ENCODE measurements around the gene KANSL1.

DNA sequence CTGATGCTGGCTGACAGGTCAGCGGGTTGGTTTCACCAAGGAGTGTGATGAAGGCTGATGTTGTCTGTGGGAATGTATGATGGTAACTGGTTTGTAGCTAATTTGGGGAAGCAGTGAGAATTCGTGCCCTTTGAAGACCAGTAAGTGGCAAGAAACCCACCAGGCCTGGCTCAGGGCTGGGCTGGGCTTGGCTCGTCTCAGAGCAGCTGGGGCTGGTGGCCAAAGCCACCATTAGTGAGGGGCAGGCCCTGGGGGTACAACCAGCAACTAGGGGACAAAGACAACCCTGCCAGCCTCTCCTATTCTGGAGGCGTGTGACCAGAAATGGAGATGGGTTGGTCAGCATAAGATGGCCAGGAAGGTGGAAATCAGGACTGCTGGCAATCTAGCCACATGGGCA lies 207.2 kb downstream of the KANSL1 start:
- TF ChIP-seq, protein P1, sequence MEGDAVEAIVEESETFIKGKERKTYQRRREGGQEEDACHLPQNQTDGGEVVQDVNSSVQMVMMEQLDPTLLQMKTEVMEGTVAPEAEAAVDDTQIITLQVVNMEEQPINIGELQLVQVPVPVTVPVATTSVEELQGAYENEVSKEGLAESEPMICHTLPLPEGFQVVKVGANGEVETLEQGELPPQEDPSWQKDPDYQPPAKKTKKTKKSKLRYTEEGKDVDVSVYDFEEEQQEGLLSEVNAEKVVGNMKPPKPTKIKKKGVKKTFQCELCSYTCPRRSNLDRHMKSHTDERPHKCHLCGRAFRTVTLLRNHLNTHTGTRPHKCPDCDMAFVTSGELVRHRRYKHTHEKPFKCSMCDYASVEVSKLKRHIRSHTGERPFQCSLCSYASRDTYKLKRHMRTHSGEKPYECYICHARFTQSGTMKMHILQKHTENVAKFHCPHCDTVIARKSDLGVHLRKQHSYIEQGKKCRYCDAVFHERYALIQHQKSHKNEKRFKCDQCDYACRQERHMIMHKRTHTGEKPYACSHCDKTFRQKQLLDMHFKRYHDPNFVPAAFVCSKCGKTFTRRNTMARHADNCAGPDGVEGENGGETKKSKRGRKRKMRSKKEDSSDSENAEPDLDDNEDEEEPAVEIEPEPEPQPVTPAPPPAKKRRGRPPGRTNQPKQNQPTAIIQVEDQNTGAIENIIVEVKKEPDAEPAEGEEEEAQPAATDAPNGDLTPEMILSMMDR (conservative IDR thresholded peaks at IDR 0.05; ENCODE audit: low read depth in 2 of 2) = no peak
- no peak for TF ChIP-seq POLR2AphosphoS5 (IDR thresholded peaks at IDR 0.05; ENCODE audit: low read depth)
- no peak for TF ChIP-seq EZH2 (IDR thresholded peaks at IDR 0.05; ENCODE audit: low read depth, unreplicated experiment)
- TF ChIP-seq EZH2phosphoT487 (IDR thresholded peaks at IDR 0.05; ENCODE audit: unreplicated experiment) = no peak
- no peak for TF ChIP-seq CREB1 (CRISPR knock-in tag; IDR thresholded peaks at IDR 0.05; ENCODE audit: low read depth)
- no peak for TF ChIP-seq NANOG (IDR thresholded peaks at IDR 0.05; ENCODE audit: borderline replicate concordance)
- TF ChIP-seq ZNF331 (CRISPR knock-in tag; IDR thresholded peaks at IDR 0.05; ENCODE audit: low read depth) = no peak
- TF ChIP-seq, protein P2, sequence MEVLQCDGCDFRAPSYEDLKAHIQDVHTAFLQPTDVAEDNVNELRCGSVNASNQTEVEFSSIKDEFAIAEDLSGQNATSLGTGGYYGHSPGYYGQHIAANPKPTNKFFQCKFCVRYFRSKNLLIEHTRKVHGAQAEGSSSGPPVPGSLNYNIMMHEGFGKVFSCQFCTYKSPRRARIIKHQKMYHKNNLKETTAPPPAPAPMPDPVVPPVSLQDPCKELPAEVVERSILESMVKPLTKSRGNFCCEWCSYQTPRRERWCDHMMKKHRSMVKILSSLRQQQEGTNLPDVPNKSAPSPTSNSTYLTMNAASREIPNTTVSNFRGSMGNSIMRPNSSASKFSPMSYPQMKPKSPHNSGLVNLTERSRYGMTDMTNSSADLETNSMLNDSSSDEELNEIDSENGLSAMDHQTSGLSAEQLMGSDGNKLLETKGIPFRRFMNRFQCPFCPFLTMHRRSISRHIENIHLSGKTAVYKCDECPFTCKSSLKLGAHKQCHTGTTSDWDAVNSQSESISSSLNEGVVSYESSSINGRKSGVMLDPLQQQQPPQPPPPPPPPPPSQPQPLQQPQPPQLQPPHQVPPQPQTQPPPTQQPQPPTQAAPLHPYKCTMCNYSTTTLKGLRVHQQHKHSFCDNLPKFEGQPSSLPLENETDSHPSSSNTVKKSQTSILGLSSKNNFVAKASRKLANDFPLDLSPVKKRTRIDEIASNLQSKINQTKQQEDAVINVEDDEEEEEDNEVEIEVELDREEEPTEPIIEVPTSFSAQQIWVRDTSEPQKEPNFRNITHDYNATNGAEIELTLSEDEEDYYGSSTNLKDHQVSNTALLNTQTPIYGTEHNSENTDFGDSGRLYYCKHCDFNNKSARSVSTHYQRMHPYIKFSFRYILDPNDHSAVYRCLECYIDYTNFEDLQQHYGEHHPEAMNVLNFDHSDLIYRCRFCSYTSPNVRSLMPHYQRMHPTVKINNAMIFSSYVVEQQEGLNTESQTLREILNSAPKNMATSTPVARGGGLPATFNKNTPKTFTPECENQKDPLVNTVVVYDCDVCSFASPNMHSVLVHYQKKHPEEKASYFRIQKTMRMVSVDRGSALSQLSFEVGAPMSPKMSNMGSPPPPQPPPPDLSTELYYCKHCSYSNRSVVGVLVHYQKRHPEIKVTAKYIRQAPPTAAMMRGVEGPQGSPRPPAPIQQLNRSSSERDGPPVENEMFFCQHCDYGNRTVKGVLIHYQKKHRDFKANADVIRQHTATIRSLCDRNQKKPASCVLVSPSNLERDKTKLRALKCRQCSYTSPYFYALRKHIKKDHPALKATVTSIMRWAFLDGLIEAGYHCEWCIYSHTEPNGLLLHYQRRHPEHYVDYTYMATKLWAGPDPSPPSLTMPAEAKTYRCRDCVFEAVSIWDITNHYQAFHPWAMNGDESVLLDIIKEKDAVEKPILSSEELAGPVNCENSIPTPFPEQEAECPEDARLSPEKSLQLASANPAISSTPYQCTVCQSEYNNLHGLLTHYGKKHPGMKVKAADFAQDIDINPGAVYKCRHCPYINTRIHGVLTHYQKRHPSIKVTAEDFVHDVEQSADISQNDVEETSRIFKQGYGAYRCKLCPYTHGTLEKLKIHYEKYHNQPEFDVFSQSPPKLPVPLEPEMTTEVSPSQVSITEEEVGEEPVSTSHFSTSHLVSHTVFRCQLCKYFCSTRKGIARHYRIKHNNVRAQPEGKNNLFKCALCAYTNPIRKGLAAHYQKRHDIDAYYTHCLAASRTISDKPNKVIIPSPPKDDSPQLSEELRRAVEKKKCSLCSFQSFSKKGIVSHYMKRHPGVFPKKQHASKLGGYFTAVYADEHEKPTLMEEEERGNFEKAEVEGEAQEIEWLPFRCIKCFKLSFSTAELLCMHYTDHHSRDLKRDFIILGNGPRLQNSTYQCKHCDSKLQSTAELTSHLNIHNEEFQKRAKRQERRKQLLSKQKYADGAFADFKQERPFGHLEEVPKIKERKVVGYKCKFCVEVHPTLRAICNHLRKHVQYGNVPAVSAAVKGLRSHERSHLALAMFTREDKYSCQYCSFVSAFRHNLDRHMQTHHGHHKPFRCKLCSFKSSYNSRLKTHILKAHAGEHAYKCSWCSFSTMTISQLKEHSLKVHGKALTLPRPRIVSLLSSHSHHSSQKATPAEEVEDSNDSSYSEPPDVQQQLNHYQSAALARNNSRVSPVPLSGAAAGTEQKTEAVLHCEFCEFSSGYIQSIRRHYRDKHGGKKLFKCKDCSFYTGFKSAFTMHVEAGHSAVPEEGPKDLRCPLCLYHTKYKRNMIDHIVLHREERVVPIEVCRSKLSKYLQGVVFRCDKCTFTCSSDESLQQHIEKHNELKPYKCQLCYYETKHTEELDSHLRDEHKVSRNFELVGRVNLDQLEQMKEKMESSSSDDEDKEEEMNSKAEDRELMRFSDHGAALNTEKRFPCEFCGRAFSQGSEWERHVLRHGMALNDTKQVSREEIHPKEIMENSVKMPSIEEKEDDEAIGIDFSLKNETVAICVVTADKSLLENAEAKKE (CRISPR knock-in tag; IDR thresholded peaks at IDR 0.05) = no peak
- TF ChIP-seq, protein P3, sequence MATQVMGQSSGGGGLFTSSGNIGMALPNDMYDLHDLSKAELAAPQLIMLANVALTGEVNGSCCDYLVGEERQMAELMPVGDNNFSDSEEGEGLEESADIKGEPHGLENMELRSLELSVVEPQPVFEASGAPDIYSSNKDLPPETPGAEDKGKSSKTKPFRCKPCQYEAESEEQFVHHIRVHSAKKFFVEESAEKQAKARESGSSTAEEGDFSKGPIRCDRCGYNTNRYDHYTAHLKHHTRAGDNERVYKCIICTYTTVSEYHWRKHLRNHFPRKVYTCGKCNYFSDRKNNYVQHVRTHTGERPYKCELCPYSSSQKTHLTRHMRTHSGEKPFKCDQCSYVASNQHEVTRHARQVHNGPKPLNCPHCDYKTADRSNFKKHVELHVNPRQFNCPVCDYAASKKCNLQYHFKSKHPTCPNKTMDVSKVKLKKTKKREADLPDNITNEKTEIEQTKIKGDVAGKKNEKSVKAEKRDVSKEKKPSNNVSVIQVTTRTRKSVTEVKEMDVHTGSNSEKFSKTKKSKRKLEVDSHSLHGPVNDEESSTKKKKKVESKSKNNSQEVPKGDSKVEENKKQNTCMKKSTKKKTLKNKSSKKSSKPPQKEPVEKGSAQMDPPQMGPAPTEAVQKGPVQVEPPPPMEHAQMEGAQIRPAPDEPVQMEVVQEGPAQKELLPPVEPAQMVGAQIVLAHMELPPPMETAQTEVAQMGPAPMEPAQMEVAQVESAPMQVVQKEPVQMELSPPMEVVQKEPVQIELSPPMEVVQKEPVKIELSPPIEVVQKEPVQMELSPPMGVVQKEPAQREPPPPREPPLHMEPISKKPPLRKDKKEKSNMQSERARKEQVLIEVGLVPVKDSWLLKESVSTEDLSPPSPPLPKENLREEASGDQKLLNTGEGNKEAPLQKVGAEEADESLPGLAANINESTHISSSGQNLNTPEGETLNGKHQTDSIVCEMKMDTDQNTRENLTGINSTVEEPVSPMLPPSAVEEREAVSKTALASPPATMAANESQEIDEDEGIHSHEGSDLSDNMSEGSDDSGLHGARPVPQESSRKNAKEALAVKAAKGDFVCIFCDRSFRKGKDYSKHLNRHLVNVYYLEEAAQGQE (IDR thresholded peaks at IDR 0.05; ENCODE audit: unreplicated experiment) = no peak
- TF ChIP-seq JUNB (IDR thresholded peaks at IDR 0.05; ENCODE audit: unreplicated experiment) = no peak
- no peak for TF ChIP-seq ZNF114 (CRISPR knock-in tag; IDR thresholded peaks at IDR 0.05)
- TF ChIP-seq, protein P4, sequence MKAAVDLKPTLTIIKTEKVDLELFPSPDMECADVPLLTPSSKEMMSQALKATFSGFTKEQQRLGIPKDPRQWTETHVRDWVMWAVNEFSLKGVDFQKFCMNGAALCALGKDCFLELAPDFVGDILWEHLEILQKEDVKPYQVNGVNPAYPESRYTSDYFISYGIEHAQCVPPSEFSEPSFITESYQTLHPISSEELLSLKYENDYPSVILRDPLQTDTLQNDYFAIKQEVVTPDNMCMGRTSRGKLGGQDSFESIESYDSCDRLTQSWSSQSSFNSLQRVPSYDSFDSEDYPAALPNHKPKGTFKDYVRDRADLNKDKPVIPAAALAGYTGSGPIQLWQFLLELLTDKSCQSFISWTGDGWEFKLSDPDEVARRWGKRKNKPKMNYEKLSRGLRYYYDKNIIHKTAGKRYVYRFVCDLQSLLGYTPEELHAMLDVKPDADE (IDR thresholded peaks at IDR 0.05) = no peak
